CD4-positive, alpha-beta T cell (primary cell): ENCODE measurements around the gene SUPT3H. TPM values are rescaled to one million over a fixed set of nuclear protein-coding genes. Genes with fewer than 3 reads are reported as not detected.

Experiments used
- ATAC-seq: fragments of 200-7000 bp; cut with Tn5 transposase; one replicate; pipeline ENCODE4 v1.10.0; 2022; ENCODE audit warnings: mild to moderate bottlenecking; ENCODE audit not compliant: poor library complexity
- CTCF ChIA-PET: fragments of 350-600 bp; sonication (Branson Sonifier 250); formaldehyde crosslinking; loops from one replicate; lab custom pipeline; 2021; ENCODE audit warnings: antibody characterized with exemption, inconsistent platforms; lab: Charles Lee
- POLR2A ChIA-PET: fragments of 350-600 bp; sonication (Branson Sonifier 250); formaldehyde crosslinking; loops from one replicate; lab custom pipeline; 2021; ENCODE audit warnings: antibody characterized with exemption, inconsistent platforms; lab: Charles Lee
- DNase-seq, 14 experiments: peaks; one replicate each; pipeline ENCODE4 v3.0.0-alpha.2; 2013 to 2020; ENCODE audit warnings: mixed read lengths in 2 of 14
- H3K27ac ChIP-seq, 2 donors: one replicate each; pipeline versions ENCODE4 v1.5.1 to v1.7.0; 2013; ENCODE audit warnings: low read length in 2 of 2, low read depth in 1 of 2, mild to moderate bottlenecking in 1 of 2
- H3K27me3 ChIP-seq, 2 experiments: 1 replicate in 1 of 2; 2 replicates in 1 of 2; pipeline versions ENCODE4 v1.6.1 to v1.7.0; 2013; ENCODE audit warnings: low read length in 2 of 2, control low read depth in 1 of 2, mild to moderate bottlenecking in 1 of 2, moderate library complexity in 1 of 2; ENCODE audit not compliant: insufficient read depth in 2 of 2, control insufficient read depth in 1 of 2
- H3K36me3 ChIP-seq: one replicate; pipeline ENCODE4 v1.6.1; 2013; ENCODE audit warnings: low read length, control low read depth; ENCODE audit not compliant: insufficient read depth
- H3K4me1 ChIP-seq: one replicate; pipeline ENCODE4 v1.6.1; 2013; ENCODE audit warnings: low read length, control low read depth; ENCODE audit not compliant: insufficient read depth
- H3K4me3 ChIP-seq: one replicate; pipeline ENCODE4 v1.5.1; 2013; ENCODE audit warnings: mild to moderate bottlenecking, low read length, moderate library complexity
- H3K9me3 ChIP-seq, 2 experiments: 1 replicate in 1 of 2; 2 replicates in 1 of 2; pipeline versions ENCODE4 v1.6.1 to v1.7.0; 2013; ENCODE audit warnings: low read length in 2 of 2, mild to moderate bottlenecking in 2 of 2, control low read depth in 1 of 2, moderate library complexity in 1 of 2; ENCODE audit not compliant: control insufficient read depth in 1 of 2, insufficient read depth in 1 of 2
- H3K27ac Mint-ChIP-seq: one replicate; pipeline ENCODE4 v1.8.0; 2020; ENCODE audit warnings: mixed read lengths
- H3K27me3 Mint-ChIP-seq: one replicate; pipeline ENCODE4 v1.8.0; 2021; ENCODE audit warnings: mixed read lengths
- H3K36me3 Mint-ChIP-seq: one replicate; pipeline ENCODE4 v1.8.0; 2021; ENCODE audit warnings: low read depth, mixed read lengths
- H3K4me1 Mint-ChIP-seq: one replicate; pipeline ENCODE4 v1.8.0; 2021; ENCODE audit warnings: low read depth, mixed read lengths
- H3K4me3 Mint-ChIP-seq: one replicate; pipeline ENCODE4 v1.8.0; 2020; ENCODE audit warnings: mild to moderate bottlenecking, mixed read lengths
- H3K9me3 Mint-ChIP-seq: one replicate; pipeline ENCODE4 v1.8.0; 2020; ENCODE audit warnings: mixed read lengths
- intact Hi-C, 2 experiments: fragments of 100-400 bp; cut with DNase I in 1 of 2; cut with micrococcal nuclease in 1 of 2; formaldehyde crosslinking; loops; one replicate each; pipeline versions ENCODE4 v1.15.1 to v1.9.0; 2023 to 2025; cut with DNase I, micrococcal nuclease
- total RNA-seq, 174 experiments: library from RNA in 2 of 174; stranded (reverse) in 2 of 174; gene quantifications; one replicate each; pipeline ENCODE4 v1.2.3 and lab custom pipeline; 2021 to 2026
- TF ChIP-seq, protein P1 (sequence below): fragments of 200-600 bp; IDR thresholded peaks from one replicate; pipeline ENCODE4 v1.8.0; 2022; ENCODE audit warnings: antibody characterized with exemption, mild to moderate bottlenecking

SUPT3H gene
- total RNA-seq, 2 experiments from 2014 or later = 8.9 to 10.5 TPM

GRCh38 chr6:44854712-44855443 lies 522.9 kb downstream of the SUPT3H start:
- TF ChIP-seq, protein P1, sequence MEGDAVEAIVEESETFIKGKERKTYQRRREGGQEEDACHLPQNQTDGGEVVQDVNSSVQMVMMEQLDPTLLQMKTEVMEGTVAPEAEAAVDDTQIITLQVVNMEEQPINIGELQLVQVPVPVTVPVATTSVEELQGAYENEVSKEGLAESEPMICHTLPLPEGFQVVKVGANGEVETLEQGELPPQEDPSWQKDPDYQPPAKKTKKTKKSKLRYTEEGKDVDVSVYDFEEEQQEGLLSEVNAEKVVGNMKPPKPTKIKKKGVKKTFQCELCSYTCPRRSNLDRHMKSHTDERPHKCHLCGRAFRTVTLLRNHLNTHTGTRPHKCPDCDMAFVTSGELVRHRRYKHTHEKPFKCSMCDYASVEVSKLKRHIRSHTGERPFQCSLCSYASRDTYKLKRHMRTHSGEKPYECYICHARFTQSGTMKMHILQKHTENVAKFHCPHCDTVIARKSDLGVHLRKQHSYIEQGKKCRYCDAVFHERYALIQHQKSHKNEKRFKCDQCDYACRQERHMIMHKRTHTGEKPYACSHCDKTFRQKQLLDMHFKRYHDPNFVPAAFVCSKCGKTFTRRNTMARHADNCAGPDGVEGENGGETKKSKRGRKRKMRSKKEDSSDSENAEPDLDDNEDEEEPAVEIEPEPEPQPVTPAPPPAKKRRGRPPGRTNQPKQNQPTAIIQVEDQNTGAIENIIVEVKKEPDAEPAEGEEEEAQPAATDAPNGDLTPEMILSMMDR = no peak
- Histone ChIP-seq H3K27ac (no peak overlapping the region), H3K4me3 (no peak overlapping the region), H3K9me3 (no peaks in the 10 kb centered on the region), H3K4me1 (peaks cover 2% of the 10 kb centered on the region), H3K36me3 (no peaks in the 10 kb centered on the region), H3K27me3 (no peaks in the 10 kb centered on the region)
- ChIA-PET POLR2A (no interaction called here), CTCF (interaction anchor here (1.5 kb wide), 1 partner anchor 860 kb away, joined by 5 read pairs; no protein-coding TSS in a partner anchor)
- DNase-seq = no peak
- Mint-ChIP-seq H3K36me3 (no peaks in the 10 kb centered on the region), H3K9me3 (no peaks in the 10 kb centered on the region), H3K27me3 (no peaks in the 10 kb centered on the region), H3K27ac (no peak overlapping the region), H3K4me3 (no peak overlapping the region), H3K4me1 (peaks cover 53% of the 10 kb centered on the region)
- no peak for ATAC-seq
- intact Hi-C loops = loop anchor here (10.0 kb wide), 2 partner anchors 80 to 860 kb away; no protein-coding TSS in a partner anchor

- Histone ChIP-seq H3K4me3 (no peak overlapping the region), H3K9me3 (no peaks in the 10 kb centered on the region), H3K27me3 (no peaks in the 10 kb centered on the region), H3K4me1 (peaks cover 2% of the 10 kb centered on the region), H3K27ac (no peak overlapping the region), H3K36me3 (no peaks in the 10 kb centered on the region)
- Mint-ChIP-seq H3K4me3 (no peak overlapping the region), H3K27me3 (no peaks in the 10 kb centered on the region), H3K9me3 (no peaks in the 10 kb centered on the region), H3K36me3 (no peaks in the 10 kb centered on the region), H3K4me1 (peaks cover 21% of the 10 kb centered on the region), H3K27ac (no peak overlapping the region)
- TF ChIP-seq, protein P1 = no peak
- ChIA-PET CTCF (no interaction called here), POLR2A (no interaction called here)
- ATAC-seq (no peak), DNase-seq (no peak)
- intact Hi-C loops = loop anchor here (10.0 kb wide), 2 partner anchors 84 to 864 kb away; no protein-coding TSS in a partner anchor
Measured at GRCh38 chr6:44851176-44851575, 526.6 kb downstream of the SUPT3H start.

DNA sequence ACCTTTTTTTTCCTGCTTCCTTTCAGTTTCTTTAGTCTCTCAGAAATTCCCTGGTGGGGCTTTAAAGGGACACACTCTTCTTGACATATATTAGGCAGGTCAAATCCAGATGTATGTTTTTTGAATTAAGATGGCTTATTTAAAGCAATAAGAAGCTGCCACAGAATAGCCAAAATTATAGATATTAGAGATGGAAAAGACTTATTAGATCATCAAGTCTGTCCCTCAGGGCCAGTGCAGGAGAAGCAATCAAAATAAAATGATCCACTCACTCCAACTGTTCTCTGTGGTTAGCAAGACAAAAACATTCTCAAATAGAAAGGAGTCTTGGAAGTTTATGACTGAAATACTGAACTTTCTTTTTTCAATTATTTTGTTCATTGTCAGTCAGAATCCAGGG lies 527.4 kb downstream of the SUPT3H start:
- Histone ChIP-seq H3K27ac (no peak overlapping the region), H3K4me3 (no peak overlapping the region), H3K36me3 (no peaks in the 10 kb centered on the region), H3K4me1 (peaks cover 4% of the 10 kb centered on the region), H3K27me3 (no peaks in the 10 kb centered on the region), H3K9me3 (no peaks in the 10 kb centered on the region)
- H3K4me3 Mint-ChIP-seq = no peak overlapping the region
- peaks cover 12% of the 10 kb centered on the region for H3K4me1 Mint-ChIP-seq
- ATAC-seq (no peak), DNase-seq (no peak)
- H3K9me3 Mint-ChIP-seq = no peaks in the 10 kb centered on the region
- POLR2A ChIA-PET = no interaction called here
- no peaks in the 10 kb centered on the region for H3K36me3 Mint-ChIP-seq
- intact Hi-C loops = loop anchor here (10.0 kb wide), 2 partner anchors 84 to 864 kb away; no protein-coding TSS in a partner anchor
- no peak overlapping the region for H3K27ac Mint-ChIP-seq
- H3K27me3 Mint-ChIP-seq = no peaks in the 10 kb centered on the region
- TF ChIP-seq, protein P1 = no peak
- CTCF ChIA-PET = no interaction called here
